M059J (cell line): ENCODE results near the gene TBCA. TPM values are rescaled to one million over a fixed set of nuclear protein-coding genes. Genes with fewer than 3 reads are reported as not detected.

Source experiments
- DNase-seq: peaks from one replicate; pipeline ENCODE4 v3.0.0-alpha.2; 2012; ENCODE audit warnings: low read depth
- total RNA-seq: library from RNA; depleted of rRNA; stranded (reverse); fragments of >200 nt; shearing (Covaris generic); gene quantifications from 2 replicates; pipeline ENCODE4 v1.2.3, GENCODE V29; 2014; rRNA removed

The TBCA gene
- total RNA-seq, 1 experiment from 2014 or later = 211 TPM

- no peak for DNase-seq
These were observed 132.3 kb downstream of the TBCA start for GRCh38 chr5:77643654-77644370.

GRCh38 chr5:77642738-77643653 is 133.1 kb downstream of the TBCA start:
- no peak for DNase-seq

GRCh38 chr5:77641963-77642737 is 134.0 kb downstream of the TBCA start:
- no peak for DNase-seq

- no peak for DNase-seq
These were observed 134.7 kb downstream of the TBCA start for GRCh38 chr5:77641397-77641943.

Other genes with a start within 250 kb of the TBCA start
- not detected in 2 replicates for gene OTP, start 137.6 kb downstream of the TBCA start, total RNA-seq